Caco-2 (cell line): ENCODE data around the gene PIGL. TPM values are rescaled to one million over a fixed set of nuclear protein-coding genes. Genes with fewer than 3 reads are reported as not detected.

Source experiments
- BruUV-seq: library from RNA; stranded (reverse); fragments of 400-500 nt; replicated peaks from 2 replicates; lab custom pipeline; 2021; lab: Mats Ljungman, UMichigan
- CTCF ChIA-PET: fragments of 300-600 bp; sonication (Branson Sonifier 250); formaldehyde crosslinking; loops from one replicate; lab custom pipeline; 2022; ENCODE audit warnings: antibody characterized with exemption; lab: Charles Lee
- POLR2A ChIA-PET: fragments of 300-600 bp; sonication (Branson Sonifier 250); formaldehyde crosslinking; loops from one replicate; lab custom pipeline; 2022; ENCODE audit warnings: antibody characterized with exemption; lab: Charles Lee
- DNase-seq, 2 experiments: peaks; one replicate each; pipeline versions ENCODE4 v3.0.0 to v3.0.0-alpha.2; 2020 to 2022
- H3K27me3 ChIP-seq: replicated peaks from 2 replicates; pipeline ENCODE4 v1.6.0; 2011; ENCODE audit warnings: low read length; ENCODE audit not compliant: control insufficient read depth, insufficient read depth
- H3K36me3 ChIP-seq: 2 replicates; pipeline ENCODE4 v1.5.1; 2011; ENCODE audit warnings: low read length; ENCODE audit not compliant: control insufficient read depth, insufficient read depth
- H3K4me1 ChIP-seq: fragments of 250-450 bp; sonication (Bioruptor Pico); 2 replicates; pipeline ENCODE4 v1.5.1; 2020; ENCODE audit warnings: mild to moderate bottlenecking
- H3K4me3 ChIP-seq: 2 replicates; pipeline ENCODE4 v1.5.1; 2011; ENCODE audit warnings: low read depth, mild to moderate bottlenecking, control low read depth, low read length
- H3K9me3 ChIP-seq: fragments of 250-450 bp; sonication (Bioruptor Pico); 2 replicates; pipeline ENCODE4 v1.5.1; 2020; ENCODE audit warnings: mild to moderate bottlenecking, moderate library complexity
- H3K27ac Mint-ChIP-seq: one replicate; pipeline ENCODE4 v1.8.0; 2022; ENCODE audit warnings: mixed read lengths; ENCODE audit not compliant: unreplicated experiment
- H3K27me3 Mint-ChIP-seq: one replicate; pipeline ENCODE4 v1.8.0; 2022; ENCODE audit warnings: mixed read lengths; ENCODE audit not compliant: insufficient read depth, unreplicated experiment
- H3K36me3 Mint-ChIP-seq: one replicate; pipeline ENCODE4 v1.8.0; 2022; ENCODE audit warnings: mild to moderate bottlenecking, mixed read lengths; ENCODE audit not compliant: insufficient read depth, unreplicated experiment
- H3K4me1 Mint-ChIP-seq: one replicate; pipeline ENCODE4 v1.8.0; 2022; ENCODE audit warnings: low read depth, mixed read lengths; ENCODE audit not compliant: unreplicated experiment
- H3K4me3 Mint-ChIP-seq: one replicate; pipeline ENCODE4 v1.8.0; 2022; ENCODE audit warnings: mild to moderate bottlenecking, moderate library complexity, mixed read lengths; ENCODE audit not compliant: unreplicated experiment
- H3K9me3 Mint-ChIP-seq: one replicate; pipeline ENCODE4 v1.8.0; 2022; ENCODE audit warnings: mixed read lengths; ENCODE audit not compliant: unreplicated experiment
- intact Hi-C: fragments of 100-400 bp; cut with micrococcal nuclease; formaldehyde crosslinking; loops from one replicate; pipeline ENCODE4 v1.10.0; 2022; ENCODE audit not compliant: unreplicated experiment
- total RNA-seq: library from RNA; stranded (reverse); gene quantifications from 2 replicates; pipeline ENCODE4 v1.2.3, GENCODE V29; 2022
- TF ChIP-seq, protein P1 (sequence below), 2 experiments: fragments of 200-600 bp in 1 of 2; IDR thresholded peaks; 1 replicate in 1 of 2; 2 replicates in 1 of 2; pipeline versions ENCODE4 v1.5.1 to v1.8.0; 2011 to 2022; ENCODE audit warnings: antibody characterized with exemption in 1 of 2, control low read depth in 1 of 2, inconsistent platforms in 1 of 2, low read depth in 1 of 2, low read length in 1 of 2, mild to moderate bottlenecking in 1 of 2, moderate library complexity in 1 of 2; ENCODE audit not compliant: insufficient read depth in 1 of 2, severe bottlenecking in 1 of 2, unreplicated experiment in 1 of 2

Gene PIGL
- total RNA-seq, 1 experiment from 2014 or later, result 21.1 TPM

DNA sequence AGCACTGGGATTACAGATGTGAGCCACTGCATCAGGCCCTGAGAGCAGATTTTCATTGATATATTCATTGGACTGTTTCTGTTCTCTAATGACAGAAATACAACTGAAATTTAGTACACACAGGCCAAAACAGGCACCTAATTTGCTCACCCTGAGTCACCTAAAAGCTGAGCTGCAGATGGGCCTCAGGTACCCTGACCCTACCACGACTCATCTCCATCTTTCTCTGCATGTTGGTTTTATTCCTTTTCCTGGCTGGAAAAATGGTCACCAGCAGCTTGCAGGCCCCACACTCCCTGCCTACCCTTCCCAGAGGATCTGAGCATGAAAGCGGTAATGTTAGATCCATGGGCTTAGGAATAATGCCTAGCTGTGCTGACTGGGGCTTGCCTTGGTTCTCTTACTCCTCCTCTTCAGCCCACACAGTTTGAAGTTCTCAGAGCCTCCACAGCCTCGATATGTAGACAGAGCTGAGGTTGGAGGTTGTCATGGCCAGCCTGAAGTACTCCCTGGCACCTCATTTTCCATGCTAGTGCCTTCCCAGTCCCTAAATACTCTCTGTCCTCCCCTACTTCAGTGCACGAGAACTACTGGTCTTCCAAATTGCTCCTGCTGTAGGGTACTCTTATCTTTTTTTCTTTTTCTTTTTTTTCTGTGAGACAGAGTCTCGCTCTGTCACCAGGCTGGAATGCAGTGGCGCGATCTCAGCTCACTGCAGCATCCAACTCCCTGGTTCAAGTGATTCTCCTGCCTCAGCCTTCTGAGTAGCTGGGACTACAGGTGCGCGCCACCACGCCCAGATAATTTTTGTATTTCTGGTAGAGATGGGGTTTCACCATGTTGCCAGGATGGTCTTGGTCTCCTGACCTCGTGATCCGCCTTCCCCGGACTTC is 85.2 kb downstream of the PIGL start:
- CTCF ChIA-PET, result interaction anchor here (1.8 kb wide), 1 partner anchor 16 kb away, joined by 6 read pairs; no protein-coding TSS in a partner anchor
- intact Hi-C loops, result no loop called here
- Histone ChIP-seq H3K4me3 (no peak overlapping the region), H3K9me3 (no peaks in the 10 kb centered on the region), H3K27me3 (no peaks in the 10 kb centered on the region), H3K4me1 (peaks cover 32% of the 10 kb centered on the region), H3K36me3 (no peaks in the 10 kb centered on the region)
- Mint-ChIP-seq H3K4me3 (no peak overlapping the region), H3K9me3 (no peaks in the 10 kb centered on the region), H3K27me3 (no peaks in the 10 kb centered on the region), H3K4me1 (peaks cover 15% of the 10 kb centered on the region), H3K36me3 (no peaks in the 10 kb centered on the region), H3K27ac (peak overlapping the region; percentile 85)
- no peak for DNase-seq
- POLR2A ChIA-PET, result interaction anchor here (1.1 kb wide), 1 partner anchor 136 kb away, joined by 3 read pairs; no protein-coding TSS in a partner anchor
- TF ChIP-seq, protein P1, sequence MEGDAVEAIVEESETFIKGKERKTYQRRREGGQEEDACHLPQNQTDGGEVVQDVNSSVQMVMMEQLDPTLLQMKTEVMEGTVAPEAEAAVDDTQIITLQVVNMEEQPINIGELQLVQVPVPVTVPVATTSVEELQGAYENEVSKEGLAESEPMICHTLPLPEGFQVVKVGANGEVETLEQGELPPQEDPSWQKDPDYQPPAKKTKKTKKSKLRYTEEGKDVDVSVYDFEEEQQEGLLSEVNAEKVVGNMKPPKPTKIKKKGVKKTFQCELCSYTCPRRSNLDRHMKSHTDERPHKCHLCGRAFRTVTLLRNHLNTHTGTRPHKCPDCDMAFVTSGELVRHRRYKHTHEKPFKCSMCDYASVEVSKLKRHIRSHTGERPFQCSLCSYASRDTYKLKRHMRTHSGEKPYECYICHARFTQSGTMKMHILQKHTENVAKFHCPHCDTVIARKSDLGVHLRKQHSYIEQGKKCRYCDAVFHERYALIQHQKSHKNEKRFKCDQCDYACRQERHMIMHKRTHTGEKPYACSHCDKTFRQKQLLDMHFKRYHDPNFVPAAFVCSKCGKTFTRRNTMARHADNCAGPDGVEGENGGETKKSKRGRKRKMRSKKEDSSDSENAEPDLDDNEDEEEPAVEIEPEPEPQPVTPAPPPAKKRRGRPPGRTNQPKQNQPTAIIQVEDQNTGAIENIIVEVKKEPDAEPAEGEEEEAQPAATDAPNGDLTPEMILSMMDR (IDR thresholded peaks at IDR 0.05; ENCODE audit: insufficient read depth in 1 of 2, low read depth in 1 of 2, low read length in 1 of 2, severe bottlenecking in 1 of 2, unreplicated experiment in 1 of 2), result no peak
- no TSS peak for BruUV-seq

DNA sequence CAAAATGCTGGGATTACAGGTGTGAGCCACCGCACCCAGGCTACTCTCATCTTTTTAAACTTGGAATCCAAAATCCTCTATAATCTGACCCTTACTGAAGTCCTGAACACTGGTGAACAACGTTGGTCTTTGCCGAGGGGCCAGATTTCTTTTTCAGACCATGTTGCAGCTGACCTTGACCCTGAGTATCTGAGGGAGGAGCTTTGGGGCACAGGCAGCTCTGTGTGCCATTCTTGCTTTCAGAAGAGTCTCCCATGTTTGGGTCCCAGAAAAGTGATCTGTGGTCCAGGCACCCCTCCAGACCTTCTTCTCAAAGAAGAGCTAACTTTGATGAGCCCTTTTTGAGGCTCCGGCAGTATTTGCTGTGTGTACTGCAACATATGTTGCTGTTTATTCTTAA is 85.8 kb downstream of the PIGL start:
- H3K27me3 ChIP-seq, result no peaks in the 10 kb centered on the region

DNA sequence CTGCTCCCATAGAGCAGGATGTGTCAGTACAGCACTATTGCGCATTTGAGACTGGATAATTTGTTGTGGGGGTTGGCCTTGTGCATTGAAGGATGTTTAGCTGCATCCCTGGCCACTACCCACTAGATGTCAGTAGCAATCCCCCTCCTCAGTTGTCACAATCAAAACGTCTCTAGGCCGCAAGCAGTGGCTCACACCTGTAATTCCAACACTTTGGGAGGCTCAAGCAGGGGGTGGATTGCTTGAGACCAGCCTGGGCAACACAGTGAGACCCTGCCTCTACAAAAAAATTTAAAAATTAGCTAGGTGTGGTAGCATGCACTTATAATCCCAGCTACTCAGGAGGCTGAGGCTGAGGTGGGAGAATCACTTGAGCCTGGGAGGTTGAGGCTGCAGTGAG is 87.8 kb downstream of the PIGL start:
- intact Hi-C loops, result loop anchor here (2.0 kb wide), 1 partner anchor 18 kb away; no protein-coding TSS in a partner anchor

More for the DNA sequence above, 85.8 kb downstream of the PIGL start:
- no peak for DNase-seq
- POLR2A ChIA-PET, result no interaction called here
- CTCF ChIA-PET, result interaction anchor here (1.8 kb wide), 1 partner anchor 17 kb away, joined by 6 read pairs; no protein-coding TSS in a partner anchor
- Mint-ChIP-seq H3K27ac (peak overlapping the region; percentile 85), H3K4me3 (no peak overlapping the region), H3K9me3 (no peaks in the 10 kb centered on the region), H3K27me3 (no peaks in the 10 kb centered on the region), H3K36me3 (no peaks in the 10 kb centered on the region), H3K4me1 (peaks cover 9% of the 10 kb centered on the region)
- TF ChIP-seq, protein P1 (IDR thresholded peaks at IDR 0.05; ENCODE audit: insufficient read depth in 1 of 2, low read depth in 1 of 2, low read length in 1 of 2, severe bottlenecking in 1 of 2, unreplicated experiment in 1 of 2), result no peak
- H3K4me3 ChIP-seq, result no peak overlapping the region
- H3K4me1 ChIP-seq, result peaks cover 25% of the 10 kb centered on the region
- no peaks in the 10 kb centered on the region for H3K9me3 ChIP-seq
- no peaks in the 10 kb centered on the region for H3K36me3 ChIP-seq
- no TSS peak for BruUV-seq
- intact Hi-C loops, result no loop called here

More for the DNA sequence above, 87.8 kb downstream of the PIGL start:
- Mint-ChIP-seq H3K27ac (no peak overlapping the region), H3K36me3 (peaks cover 6% of the 10 kb centered on the region), H3K27me3 (no peaks in the 10 kb centered on the region), H3K9me3 (no peaks in the 10 kb centered on the region), H3K4me1 (peaks cover 9% of the 10 kb centered on the region), H3K4me3 (no peak overlapping the region)
- Histone ChIP-seq H3K27me3 (no peaks in the 10 kb centered on the region), H3K9me3 (no peaks in the 10 kb centered on the region), H3K4me3 (no peak overlapping the region), H3K4me1 (peaks cover 9% of the 10 kb centered on the region), H3K36me3 (no peaks in the 10 kb centered on the region)
- no TSS peak for BruUV-seq
- peak in 1 of 2 experiments; percentile 48 for DNase-seq
- TF ChIP-seq, protein P1 (IDR thresholded peaks at IDR 0.05; ENCODE audit: insufficient read depth in 1 of 2, low read depth in 1 of 2, low read length in 1 of 2, severe bottlenecking in 1 of 2, unreplicated experiment in 1 of 2), result peak; percentile 39 to 54
- ChIA-PET CTCF (interaction anchor here (0.8 to 1.9 kb wide), 2 partner anchors 19 to 59 kb away, joined by 3 to 8 read pairs; no protein-coding TSS in a partner anchor), POLR2A (interaction anchor here (0.6 to 1.0 kb wide), 2 partner anchors 15 to 19 kb away, joined by 3 read pairs; no protein-coding TSS in a partner anchor)
